Astrocyte (in vitro differentiated cells and primary cell): ENCODE results near the gene WASHC2A. TPM values are rescaled to one million over a fixed set of nuclear protein-coding genes. Genes with fewer than 3 reads are reported as not detected.
A peak's percentile ranks its signal among the peaks of the same experiment; 100 is the strongest.
"Not testable (repeated sequence)": the region's sequence is repeated elsewhere in the genome, so short reads cannot be mapped to it uniquely, and the experiment has no call there.

ENCODE experiments used
- DNase-seq: peaks from one replicate; pipeline ENCODE4 v3.0.0-alpha.2; 2010; ENCODE audit warnings: low read depth
- FAIRE-seq: peaks from 2 replicates; lab custom pipeline; 2011; peaks lifted over from hg19 to GRCh38; lab: Jason Lieb, UNC
- H2AFZ ChIP-seq: 2 replicates; pipeline ENCODE4 v1.6.0; 2012; ENCODE audit warnings: low read depth, low read length, inconsistent platforms
- H3K27ac ChIP-seq: 2 replicates; pipeline ENCODE4 v1.5.1; 2011; ENCODE audit warnings: low read depth, low read length, inconsistent platforms
- H3K27me3 ChIP-seq: 2 replicates; pipeline ENCODE4 v1.6.0; 2011; ENCODE audit warnings: low read length, inconsistent platforms; ENCODE audit not compliant: insufficient read depth
- H3K36me3 ChIP-seq: 2 replicates; pipeline ENCODE4 v1.5.1; 2011; ENCODE audit warnings: low read length, inconsistent platforms; ENCODE audit not compliant: insufficient read depth
- H3K4me1 ChIP-seq: 2 replicates; pipeline ENCODE4 v1.5.1; 2011; ENCODE audit warnings: low read length, inconsistent platforms; ENCODE audit not compliant: insufficient read depth
- H3K4me2 ChIP-seq: 2 replicates; pipeline ENCODE4 v1.6.0; 2012; ENCODE audit warnings: low read length, inconsistent platforms
- H3K4me3 ChIP-seq: 2 replicates; pipeline ENCODE4 v1.5.1; 2011; ENCODE audit warnings: low read depth, mild to moderate bottlenecking, low read length, inconsistent platforms; ENCODE audit not compliant: insufficient read depth
- H3K79me2 ChIP-seq: 2 replicates; pipeline ENCODE4 v1.6.0; 2012; ENCODE audit warnings: mild to moderate bottlenecking, low read length, inconsistent platforms; ENCODE audit not compliant: insufficient read depth
- H3K9ac ChIP-seq: 2 replicates; pipeline ENCODE4 v1.6.0; 2012; ENCODE audit warnings: mild to moderate bottlenecking, low read length, inconsistent platforms
- H3K9me3 ChIP-seq: 2 replicates; pipeline ENCODE4 v1.5.1; 2012; ENCODE audit warnings: low read depth, mild to moderate bottlenecking, low read length, inconsistent platforms; ENCODE audit not compliant: insufficient read depth
- H4K20me1 ChIP-seq: 2 replicates; pipeline ENCODE4 v1.6.0; 2012; ENCODE audit warnings: low read length, inconsistent platforms; ENCODE audit not compliant: insufficient read depth
- H3K27ac Mint-ChIP-seq: one replicate; pipeline ENCODE4 v1.8.0; 2021; ENCODE audit warnings: mild to moderate bottlenecking, mixed read lengths; ENCODE audit not compliant: unreplicated experiment
- H3K27me3 Mint-ChIP-seq: one replicate; pipeline ENCODE4 v1.8.0; 2021; ENCODE audit warnings: low read depth, mixed read lengths; ENCODE audit not compliant: unreplicated experiment
- H3K36me3 Mint-ChIP-seq: one replicate; pipeline ENCODE4 v1.8.0; 2021; ENCODE audit warnings: low read depth, mixed read lengths; ENCODE audit not compliant: unreplicated experiment
- H3K4me1 Mint-ChIP-seq: one replicate; pipeline ENCODE4 v1.8.0; 2021; ENCODE audit warnings: low read depth, mixed read lengths; ENCODE audit not compliant: unreplicated experiment
- H3K4me3 Mint-ChIP-seq: one replicate; pipeline ENCODE4 v1.8.0; 2021; ENCODE audit warnings: mild to moderate bottlenecking, moderate library complexity, mixed read lengths; ENCODE audit not compliant: unreplicated experiment
- H3K9me3 Mint-ChIP-seq: one replicate; pipeline ENCODE4 v1.8.0; 2021; ENCODE audit warnings: mild to moderate bottlenecking, mixed read lengths; ENCODE audit not compliant: unreplicated experiment
- EZH2 ChIP-seq: IDR thresholded peaks from 2 replicates; pipeline ENCODE4 v1.6.1; 2012; ENCODE audit warnings: mild to moderate bottlenecking, low read length, inconsistent platforms; ENCODE audit not compliant: insufficient read depth
- total RNA-seq: library from RNA; stranded (reverse); gene quantifications from 2 replicates; pipeline ENCODE4 v1.2.1, GENCODE V29; 2021
- TF ChIP-seq, protein P1 (sequence below): IDR thresholded peaks from 2 replicates; pipeline ENCODE4 v1.5.1; 2011; ENCODE audit warnings: low read depth, mild to moderate bottlenecking, inconsistent platforms, low read length, moderate library complexity; ENCODE audit not compliant: insufficient read depth

Gene WASHC2A
- total RNA-seq, 1 donor from 2014 or later = 40.7 TPM

DNA sequence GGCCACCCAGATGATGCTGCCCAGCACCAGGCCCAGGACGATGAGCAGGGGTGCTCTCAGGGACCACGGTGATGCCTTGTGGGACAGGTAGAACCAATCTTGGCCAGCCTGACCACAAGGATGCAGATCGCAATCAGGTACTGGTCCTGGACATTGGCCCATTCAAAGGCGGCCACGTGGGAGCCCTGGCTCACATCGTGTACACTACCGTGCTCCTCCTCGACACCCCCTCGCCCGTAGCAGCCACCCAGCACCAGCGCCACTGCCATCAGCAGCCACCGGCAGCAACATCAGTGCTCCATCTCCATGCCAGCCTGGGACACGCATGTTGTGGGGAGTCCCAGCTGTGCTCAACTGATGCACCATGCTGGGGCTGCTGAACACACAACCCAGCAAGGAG, 40.6 kb upstream of the WASHC2A start:
- TF ChIP-seq, protein P1, sequence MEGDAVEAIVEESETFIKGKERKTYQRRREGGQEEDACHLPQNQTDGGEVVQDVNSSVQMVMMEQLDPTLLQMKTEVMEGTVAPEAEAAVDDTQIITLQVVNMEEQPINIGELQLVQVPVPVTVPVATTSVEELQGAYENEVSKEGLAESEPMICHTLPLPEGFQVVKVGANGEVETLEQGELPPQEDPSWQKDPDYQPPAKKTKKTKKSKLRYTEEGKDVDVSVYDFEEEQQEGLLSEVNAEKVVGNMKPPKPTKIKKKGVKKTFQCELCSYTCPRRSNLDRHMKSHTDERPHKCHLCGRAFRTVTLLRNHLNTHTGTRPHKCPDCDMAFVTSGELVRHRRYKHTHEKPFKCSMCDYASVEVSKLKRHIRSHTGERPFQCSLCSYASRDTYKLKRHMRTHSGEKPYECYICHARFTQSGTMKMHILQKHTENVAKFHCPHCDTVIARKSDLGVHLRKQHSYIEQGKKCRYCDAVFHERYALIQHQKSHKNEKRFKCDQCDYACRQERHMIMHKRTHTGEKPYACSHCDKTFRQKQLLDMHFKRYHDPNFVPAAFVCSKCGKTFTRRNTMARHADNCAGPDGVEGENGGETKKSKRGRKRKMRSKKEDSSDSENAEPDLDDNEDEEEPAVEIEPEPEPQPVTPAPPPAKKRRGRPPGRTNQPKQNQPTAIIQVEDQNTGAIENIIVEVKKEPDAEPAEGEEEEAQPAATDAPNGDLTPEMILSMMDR = no peak
- no peak for TF ChIP-seq EZH2
- H3K9me3 Mint-ChIP-seq = peaks cover 4% of the 10 kb centered on the region
- Histone ChIP-seq H3K79me2 (no peaks in the 10 kb centered on the region), H3K4me3 (no peak overlapping the region), H3K4me2 (no peak overlapping the region), H3K36me3 (no peaks in the 10 kb centered on the region), H3K27me3 (peaks cover 8% of the 10 kb centered on the region), H3K27ac (no peak overlapping the region), H3K9ac (no peak overlapping the region), H2AFZ (no peak overlapping the region), H3K9me3 (no peaks in the 10 kb centered on the region), H3K4me1 (no peaks in the 10 kb centered on the region), H4K20me1 (no peaks in the 10 kb centered on the region)
- no peak for DNase-seq
- H3K4me3 Mint-ChIP-seq = no peak overlapping the region
- FAIRE-seq = no peak
- no peaks in the 10 kb centered on the region for H3K4me1 Mint-ChIP-seq
- no peaks in the 10 kb centered on the region for H3K36me3 Mint-ChIP-seq
- peaks cover 28% of the 10 kb centered on the region for H3K27me3 Mint-ChIP-seq
- no peak overlapping the region for H3K27ac Mint-ChIP-seq

DNA sequence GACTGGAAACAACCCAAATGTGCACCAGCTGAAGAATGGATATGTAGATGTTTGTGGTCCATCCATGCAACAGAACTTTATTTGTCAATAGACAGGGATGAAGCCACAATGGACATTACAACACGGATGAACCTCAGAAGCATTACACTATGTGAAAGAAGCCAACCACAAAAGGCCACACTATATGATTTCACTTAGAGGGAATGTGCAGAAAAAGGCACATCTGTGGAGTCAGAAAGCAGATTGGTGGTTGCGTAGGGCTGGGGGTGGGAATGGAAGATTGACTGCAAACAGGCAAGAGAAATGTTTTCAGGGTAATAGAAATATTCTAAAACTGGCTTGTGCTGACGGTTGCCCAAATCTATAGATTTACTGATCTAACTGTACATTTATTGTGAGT, 34.3 kb upstream of the WASHC2A start:
- H4K20me1 ChIP-seq = no peaks in the 10 kb centered on the region
- H3K36me3 ChIP-seq = no peaks in the 10 kb centered on the region
- peak overlapping the region; percentile 88 for H3K27ac Mint-ChIP-seq
- no peaks in the 10 kb centered on the region for H3K9me3 ChIP-seq
- no peak overlapping the region for H3K4me3 Mint-ChIP-seq
- FAIRE-seq (no peak), DNase-seq (peak; percentile 62)
- H3K4me2 ChIP-seq = no peak overlapping the region
- no peaks in the 10 kb centered on the region for H3K79me2 ChIP-seq
- H3K4me1 ChIP-seq = no peaks in the 10 kb centered on the region
- H3K27me3 Mint-ChIP-seq = peaks cover 13% of the 10 kb centered on the region
- no peak overlapping the region for H2AFZ ChIP-seq
- H3K27me3 ChIP-seq = no peaks in the 10 kb centered on the region
- no peak overlapping the region for H3K9ac ChIP-seq
- TF ChIP-seq EZH2 = no peak
- TF ChIP-seq, protein P1 = no peak
- no peak overlapping the region for H3K4me3 ChIP-seq
- no peak overlapping the region for H3K27ac ChIP-seq
- H3K9me3 Mint-ChIP-seq = peaks cover 3% of the 10 kb centered on the region
- H3K4me1 Mint-ChIP-seq = peaks cover 11% of the 10 kb centered on the region
- H3K36me3 Mint-ChIP-seq = no peaks in the 10 kb centered on the region

DNA sequence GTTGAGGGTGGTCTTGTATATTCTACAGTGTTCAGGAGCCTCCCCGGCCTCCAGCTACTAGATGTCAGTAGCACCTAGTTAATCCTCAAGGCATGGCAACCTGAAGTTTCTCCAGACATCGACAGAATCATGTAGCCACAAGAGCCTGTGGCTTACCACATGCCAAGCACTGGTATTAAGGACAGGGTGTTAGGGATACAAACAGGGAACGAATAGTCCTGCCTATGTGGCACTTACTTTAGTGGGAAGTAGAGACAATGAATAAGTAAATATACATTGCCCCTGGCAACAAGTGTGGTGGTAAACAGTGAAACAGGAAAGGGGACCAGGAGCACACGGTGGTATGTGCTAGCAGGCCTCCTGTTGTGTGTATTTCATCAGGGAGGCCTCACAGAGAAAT, 32.4 kb upstream of the WASHC2A start:
- not testable (repeated sequence) for H3K36me3 ChIP-seq, H3K4me3 ChIP-seq, H3K4me2 ChIP-seq, H3K9ac ChIP-seq, H3K4me3 Mint-ChIP-seq, H3K27ac ChIP-seq, H3K27me3 ChIP-seq, H3K36me3 Mint-ChIP-seq, H2AFZ ChIP-seq, H3K27me3 Mint-ChIP-seq, H4K20me1 ChIP-seq, H3K9me3 Mint-ChIP-seq, DNase-seq, FAIRE-seq, H3K79me2 ChIP-seq, H3K4me1 ChIP-seq, H3K9me3 ChIP-seq
- peaks cover 11% of the 10 kb centered on the region for H3K4me1 Mint-ChIP-seq
- H3K27ac Mint-ChIP-seq = peak overlapping the region; percentile 50
